ENCODE measurements around the gene PRDX1.
A peak's percentile ranks its signal among the peaks of the same experiment; 100 is the strongest.
"Not testable (repeated sequence)": the region's sequence is repeated elsewhere in the genome, so short reads cannot be mapped to it uniquely, and the experiment has no call there.

The PRDX1 gene

DNA sequence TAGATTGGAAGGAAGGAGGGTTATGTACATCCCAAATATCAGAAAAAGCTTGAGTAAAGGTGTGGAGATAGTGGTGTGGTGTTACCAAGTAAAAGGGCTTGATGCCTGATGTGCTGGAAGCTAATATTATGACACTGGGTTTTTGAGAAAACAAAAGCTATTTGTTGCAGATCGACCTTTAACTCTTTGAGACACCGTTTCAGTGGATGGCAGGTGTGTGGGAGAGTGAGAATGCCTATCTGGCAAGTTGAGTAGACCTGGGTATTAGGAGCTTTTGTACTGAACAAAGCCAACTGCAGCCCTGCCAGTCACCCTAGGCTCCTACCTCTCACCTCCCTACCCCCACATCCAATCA is 20.2 kb downstream of the PRDX1 start:
- no peak for DNase-seq

DNA sequence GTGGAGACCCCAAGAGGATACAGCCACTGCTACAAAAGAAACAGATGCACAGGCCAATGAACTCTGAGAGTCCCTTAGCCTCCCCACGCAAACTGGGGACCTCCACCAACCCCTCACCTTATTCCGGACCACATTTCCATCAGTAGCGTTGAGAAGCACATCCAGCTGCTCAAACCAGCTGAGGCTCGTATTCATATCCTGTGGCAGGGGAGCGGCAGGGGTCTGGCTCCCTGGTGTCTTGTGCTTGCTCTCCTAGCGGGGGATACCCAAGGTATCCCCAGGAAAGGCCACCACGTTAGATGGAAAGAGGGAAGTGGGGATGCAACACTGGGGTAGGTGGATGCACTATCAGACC is 22.3 kb downstream of the PRDX1 start:
- DNase-seq: no peak

DNA sequence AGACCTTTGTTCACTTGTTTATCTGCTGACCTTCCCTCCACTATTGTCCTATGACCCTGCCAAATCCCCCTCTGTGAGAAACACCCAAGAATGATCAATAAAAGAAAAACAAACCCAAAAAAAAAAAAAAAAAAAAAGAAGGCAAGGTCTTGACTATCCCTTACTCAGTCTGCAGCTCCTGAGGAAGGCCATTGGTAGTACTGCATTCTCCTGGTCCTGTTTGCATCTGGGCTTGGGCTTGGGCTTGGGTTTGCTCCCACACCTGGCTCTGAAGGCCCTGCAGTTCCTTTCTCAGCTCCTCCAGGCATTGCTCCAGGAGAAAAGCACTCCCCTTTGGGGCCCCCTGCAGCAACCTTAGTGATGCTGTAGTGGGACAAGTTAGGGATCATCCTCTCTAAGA is 23.4 kb downstream of the PRDX1 start:
- DNase-seq: no peak

DNA sequence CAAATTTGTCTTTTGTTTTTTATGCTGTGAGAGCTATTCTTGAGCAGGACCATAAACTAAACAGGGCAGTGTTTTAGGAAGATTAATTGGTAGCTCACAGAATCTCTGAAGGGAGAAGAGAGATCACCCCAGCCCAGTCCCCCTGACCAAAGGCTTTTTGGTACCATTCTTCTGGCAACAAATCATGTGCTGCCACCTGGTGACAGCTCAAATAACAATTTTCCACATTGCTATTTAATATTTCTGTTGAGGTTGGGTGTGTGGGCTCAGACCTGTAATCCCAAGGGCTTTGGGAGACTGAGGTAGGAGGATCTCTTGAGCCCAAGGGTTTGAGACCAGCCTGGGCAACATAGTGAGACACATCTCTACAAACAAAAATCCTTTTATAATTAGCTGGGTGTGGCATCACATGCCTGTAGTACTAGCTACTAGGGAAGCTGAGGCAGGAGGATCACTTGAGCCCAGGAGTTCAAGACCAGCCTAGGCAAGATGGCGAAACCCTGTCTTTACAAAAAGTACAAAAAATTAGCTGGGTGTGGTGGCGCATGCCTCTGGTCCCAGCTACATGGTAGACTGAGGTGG is 28.5 kb downstream of the PRDX1 start:
- DNase-seq: peak; percentile 43

DNA sequence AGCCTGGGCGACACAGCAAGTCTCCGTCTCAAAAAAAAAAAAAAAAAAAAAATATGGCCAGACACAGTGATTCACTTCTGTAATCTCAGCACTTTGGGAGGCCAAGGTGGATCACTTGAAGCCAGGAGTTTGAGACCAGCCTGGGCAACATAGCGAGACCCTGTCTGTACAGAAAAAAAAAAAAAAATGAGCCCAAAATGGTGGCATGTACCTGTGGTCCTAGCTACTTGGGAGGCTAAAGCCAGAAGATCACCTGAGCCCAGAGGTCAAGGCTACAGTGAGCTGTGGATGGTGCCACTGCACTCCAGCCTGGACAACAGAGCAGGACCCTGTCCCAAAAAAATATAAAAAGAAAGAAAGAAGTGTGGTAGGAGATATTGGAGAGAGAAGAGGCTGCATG is 29.0 kb downstream of the PRDX1 start:
- DNase-seq: no peak

DNA sequence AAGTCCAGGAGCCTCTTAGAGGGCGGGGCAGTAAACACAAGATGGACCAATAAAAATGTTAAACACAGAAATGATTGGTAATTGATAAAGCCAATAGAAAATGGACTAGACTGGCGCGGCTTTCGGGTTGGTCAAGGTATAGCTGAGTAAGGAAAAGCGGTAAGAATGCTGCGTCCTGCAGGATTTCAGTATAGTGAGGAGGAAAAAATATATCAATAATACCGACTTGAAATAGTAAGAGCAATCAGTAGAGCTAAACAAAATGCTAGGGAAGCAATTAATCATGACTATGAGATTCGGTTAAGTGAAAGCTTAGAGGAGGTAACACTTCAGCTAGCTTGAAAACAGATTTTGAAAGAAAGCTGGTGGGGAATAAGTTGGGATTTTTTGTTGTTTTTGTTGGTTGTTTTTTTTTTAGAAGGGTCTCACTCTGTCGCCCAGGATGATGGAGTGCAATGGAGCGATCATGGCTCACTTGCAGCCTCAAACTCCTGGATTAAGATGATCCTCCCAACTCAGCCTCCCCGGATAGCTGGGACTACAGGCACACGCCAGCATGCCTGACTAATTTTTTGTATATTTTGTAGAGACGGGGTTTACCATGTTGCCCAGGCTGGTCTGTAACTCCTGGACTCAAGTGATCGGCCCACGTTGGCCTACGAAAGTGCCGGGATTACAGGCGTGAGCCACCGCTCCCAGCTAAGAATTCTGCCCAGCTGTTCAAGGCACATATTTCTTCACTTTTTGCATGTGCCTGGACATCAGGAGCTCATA is 30.0 kb downstream of the PRDX1 start:
- no peak for DNase-seq

DNA sequence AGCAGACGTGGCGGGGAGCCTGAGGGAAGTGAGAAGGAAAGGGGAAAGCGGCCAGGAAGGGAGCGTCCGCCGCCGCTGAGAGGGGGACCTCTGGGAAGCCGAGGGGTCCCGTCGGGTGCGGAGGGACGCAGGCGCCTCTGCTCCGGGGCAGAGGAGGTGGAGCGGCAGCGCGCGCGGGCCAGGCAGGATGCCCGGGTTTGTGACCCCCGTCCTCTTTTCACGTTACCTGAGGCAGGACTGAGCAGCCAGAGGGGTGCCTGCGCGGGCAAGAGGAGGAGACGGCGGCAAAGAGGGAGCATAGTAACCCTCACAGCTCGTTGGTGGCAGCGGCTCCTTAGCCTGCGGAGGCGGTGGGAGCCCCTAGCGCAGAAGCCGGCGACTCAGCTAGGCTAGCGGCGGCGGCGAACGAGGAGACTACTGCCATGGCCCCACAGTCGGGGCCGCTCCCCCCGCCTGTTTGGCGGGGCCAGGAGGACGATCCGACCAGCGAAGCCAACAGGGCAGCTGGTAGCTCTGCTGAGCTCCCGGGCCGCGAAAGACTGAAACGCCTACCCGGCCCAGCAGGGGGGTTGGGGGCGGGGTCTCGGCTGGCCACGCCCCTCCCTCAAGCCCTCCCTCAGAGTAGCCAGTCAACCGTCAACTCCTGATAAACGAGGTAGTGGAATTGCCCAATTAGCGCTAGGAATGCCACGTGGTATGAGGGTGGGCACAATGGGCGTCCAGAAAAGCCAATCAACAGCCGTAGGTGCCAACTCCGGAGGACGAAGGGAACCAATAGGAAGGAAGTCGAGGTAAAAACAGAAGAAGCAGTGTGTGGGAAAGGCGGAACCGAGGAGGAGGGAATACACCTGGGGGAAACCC is 30.8 kb downstream of the PRDX1 start, which contains the start of gene TESK2:
Gene TESK2, minus strand, starts transcription at position 538 of the 861 bp plus-strand sequence. CDS start 33,378 bp downstream, outside the sequence.
- peak; percentile 99 for DNase-seq

DNA sequence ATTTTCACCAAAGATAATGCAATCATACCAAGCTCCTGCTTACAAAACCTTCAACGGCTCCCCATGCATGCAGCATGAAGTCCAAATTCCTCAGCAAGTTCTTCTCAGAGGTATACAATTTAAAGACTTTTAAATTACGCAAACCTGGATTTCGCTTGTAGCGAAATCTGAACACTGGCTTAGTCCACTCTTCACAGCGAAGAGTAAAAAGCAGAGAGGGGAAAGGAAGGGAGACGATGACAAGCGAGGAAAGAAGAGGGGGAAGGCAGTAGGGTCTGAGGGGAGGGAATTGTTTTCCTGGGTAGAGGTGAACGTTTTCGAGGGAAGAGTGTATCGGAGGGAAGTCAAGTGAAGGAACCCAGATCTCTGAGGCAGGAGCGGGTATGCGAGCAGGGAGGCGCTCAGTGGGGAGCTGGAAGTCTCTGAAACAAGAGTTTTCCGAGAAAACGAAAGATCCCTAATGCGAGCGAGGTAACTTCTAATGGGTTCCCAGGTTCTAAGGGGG is 31.5 kb downstream of the PRDX1 start:
- DNase-seq: no peak

DNA sequence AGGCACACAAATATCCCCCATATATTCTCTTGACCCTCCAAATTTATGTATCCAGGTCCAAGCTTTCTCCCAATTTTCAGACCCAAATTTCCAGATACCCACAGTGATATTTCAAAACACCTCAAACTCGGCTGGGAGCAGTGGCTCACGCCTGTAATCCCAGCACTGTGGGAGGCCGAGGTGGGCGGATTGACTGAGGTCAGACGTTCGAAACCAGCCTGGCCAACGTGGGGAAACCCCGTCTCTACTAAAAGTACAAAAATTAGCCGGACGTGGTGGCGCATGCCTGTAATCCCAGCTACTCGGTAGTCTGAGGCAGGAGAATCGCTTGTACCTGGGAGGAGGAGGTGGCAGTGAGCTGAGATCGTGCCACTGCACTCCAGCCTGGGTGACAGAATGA is 32.3 kb downstream of the PRDX1 start:
- DNase-seq: not testable (repeated sequence)

DNA sequence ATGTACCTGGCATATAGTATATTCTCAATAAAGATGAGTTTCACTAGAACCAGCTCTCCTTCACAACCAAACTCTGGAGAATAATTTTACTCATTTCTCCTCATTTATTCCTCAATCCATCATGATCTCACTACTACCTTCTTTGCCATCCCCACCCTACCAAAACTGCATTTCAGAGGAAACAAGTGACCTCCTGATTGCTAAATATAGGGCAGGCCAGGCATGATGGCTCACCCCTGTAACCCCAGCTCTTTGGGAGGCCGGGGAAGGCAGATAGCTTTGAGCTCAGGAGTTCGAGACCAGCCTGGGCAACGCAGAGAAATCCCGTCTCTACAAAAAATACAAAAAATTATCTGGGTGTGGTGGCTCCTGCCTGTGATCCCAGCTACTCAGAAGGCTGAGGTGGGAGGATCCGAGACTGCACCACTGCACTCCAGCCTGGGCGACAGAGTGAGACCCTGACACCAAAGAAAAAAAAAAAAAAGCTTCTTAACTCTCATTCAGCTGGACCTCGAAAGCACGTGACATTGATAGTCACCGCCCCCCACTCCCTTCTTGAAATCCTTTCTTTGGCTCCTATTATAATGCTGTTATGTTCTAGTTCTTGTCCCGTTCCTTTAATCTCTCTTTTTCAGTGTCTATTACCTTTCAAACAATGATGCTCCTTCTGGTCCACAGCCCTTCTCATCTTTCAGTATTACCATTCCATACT is 32.9 kb downstream of the PRDX1 start:
- DNase-seq: no peak

DNA sequence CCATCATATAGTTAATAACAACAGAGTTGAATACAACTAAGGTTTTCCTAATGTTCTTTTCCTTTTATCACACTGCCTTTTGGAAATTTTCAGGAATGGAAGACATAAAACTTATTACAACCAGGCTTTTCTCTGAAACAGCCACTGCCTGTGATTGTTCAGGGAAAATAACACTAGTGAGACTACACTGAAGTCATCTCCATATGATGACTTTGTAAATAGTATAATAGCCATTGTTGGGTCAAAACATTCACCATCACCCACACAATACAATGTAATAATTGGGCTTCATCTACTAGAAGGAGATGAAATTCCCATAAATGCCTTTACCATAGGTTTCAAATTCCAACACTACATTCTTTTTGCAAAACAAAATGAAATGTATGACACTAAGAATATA is 35.7 kb downstream of the PRDX1 start:
- DNase-seq: no peak

DNA sequence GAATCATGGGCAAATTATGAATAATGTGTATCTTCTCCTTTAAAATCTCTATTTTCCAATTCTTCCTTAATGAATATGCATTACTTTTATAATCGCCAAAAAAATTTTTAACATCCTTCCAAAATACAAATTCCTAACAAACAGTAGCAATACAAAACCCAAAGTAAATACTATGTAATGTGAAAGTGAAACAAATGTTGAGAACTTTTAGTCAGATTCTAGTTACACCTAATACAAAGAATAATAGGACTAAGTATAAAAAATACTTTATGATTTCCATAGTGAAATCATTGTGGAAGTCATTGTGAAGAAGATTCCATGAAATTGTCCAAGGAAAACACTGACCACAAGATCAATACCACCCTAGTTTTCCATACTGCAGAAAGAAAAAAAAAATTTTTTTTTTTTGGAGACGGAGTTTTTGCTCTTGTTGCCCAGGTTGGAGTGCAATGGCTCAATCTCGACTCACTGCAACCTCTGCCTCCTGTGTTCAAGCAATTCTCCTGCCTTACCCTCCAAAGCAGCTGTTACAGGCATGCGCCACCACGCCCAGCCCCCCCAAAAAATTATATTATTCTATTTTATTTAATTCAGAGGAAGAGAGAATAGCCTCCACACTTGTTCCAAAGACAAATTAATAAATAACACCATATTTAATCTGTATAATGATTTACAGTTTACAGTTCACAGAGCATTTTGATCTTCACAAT is 42.5 kb downstream of the PRDX1 start:
- DNase-seq: no peak

DNA sequence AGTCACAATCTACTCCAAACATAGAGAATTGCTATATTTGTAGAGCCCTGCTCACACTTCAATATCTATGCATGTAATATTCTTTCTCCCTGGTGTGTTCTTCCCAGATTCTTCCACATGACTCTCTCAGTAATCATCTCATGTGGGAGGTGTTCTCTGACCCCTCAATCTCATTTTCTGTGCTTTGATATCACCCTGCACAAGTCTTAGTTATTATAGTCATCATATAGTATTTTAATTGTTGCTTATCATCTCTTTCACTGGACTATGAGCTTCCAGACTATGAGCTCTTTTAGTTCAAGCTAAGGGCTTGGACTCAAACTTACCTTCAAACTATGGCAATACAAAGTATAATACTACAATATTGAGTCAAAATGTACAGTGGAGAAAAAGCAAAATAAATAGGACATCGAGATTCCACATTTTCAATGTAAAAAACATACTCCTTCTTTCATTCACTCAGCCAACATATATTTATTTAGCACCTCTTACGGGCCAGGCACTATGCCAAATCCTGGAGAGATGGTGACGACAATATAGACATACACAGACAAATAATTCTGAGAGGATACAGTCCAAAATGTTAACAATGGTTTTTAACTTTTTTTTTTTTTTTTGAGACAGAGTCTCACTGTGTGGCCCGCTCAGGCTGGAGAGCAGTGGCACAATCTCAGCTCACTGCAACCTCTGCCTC is 43.4 kb downstream of the PRDX1 start:
- no peak for DNase-seq

DNA sequence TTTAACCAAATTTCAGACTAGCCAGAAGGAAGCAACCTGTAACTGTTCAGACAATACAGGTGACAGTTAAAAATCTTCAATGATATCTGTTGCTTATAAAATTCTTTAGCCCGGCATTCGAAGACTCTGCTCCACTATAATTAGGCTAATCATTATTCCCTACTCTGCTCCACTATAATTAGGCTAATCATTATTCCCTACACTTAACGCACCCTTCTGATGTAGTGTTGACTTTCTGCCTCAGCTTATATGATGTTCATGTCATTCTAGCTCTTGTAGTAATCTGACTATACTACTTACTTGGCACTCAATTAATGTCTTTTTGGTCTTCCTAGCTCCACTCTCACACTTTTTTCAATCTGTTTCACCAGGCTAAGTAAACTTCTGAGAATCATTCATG is 44.0 kb downstream of the PRDX1 start:
- no peak for DNase-seq

DNA sequence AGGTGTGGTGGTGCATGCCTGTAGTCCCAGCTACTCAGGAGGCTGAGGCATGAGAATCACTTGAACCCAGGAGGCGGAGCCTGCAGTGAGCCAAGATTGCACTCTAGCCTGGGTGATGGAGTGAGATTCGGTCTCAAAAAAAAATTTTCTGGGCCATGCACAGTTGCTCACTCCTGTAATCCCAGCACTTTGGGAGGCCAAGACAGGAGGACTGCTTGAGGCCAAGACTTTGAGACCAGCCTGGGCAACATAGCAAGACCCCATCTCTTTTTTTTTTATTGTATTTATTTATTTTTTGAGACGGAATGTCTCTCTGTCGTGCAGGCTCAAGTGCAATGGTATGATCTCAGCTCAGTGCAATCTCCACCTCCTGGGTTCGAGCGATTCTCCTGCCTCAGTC is 47.5 kb downstream of the PRDX1 start:
- DNase-seq: not testable (repeated sequence)

DNA sequence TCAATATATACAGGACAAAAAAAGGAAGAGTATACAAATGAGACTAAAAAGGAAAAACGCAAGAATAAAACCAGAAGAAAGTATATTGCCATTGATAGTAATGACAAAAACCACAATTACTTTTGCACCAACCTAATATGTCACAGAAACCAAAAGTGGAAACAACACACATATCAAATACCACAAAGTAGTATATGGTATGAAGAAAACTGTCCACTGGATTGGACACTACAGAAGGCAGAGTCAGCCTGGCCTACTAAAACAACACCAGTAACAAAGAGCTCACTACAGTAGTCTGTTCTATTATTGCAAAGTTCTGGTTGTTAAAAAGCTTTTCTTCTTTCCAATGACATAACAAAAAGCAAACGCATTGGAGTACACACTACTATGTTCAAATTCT is 48.4 kb downstream of the PRDX1 start:
- no peak for DNase-seq

DNA sequence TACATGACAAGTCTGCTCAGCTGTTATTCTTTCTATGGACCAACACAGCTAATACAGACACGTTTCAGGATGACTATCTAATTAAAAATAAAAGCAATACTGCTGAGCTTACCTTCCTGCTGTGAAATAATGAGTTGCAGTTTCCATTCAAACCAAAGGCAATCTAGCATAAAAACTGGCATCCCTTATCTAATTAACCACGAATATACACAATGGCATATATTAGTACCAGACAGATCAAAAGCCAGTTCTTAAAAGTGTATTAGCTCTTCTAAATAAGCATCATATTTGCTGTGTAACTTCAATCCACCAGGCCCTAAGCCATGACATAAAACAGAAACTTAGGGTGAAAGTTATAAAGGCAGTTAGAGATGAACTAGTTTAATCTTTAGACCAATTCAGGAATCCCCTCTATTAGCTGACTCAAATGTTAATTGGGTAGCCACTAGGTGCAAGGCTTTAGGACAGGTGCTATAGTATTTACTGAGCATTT is 51.3 kb downstream of the PRDX1 start:
- DNase-seq: no peak

DNA sequence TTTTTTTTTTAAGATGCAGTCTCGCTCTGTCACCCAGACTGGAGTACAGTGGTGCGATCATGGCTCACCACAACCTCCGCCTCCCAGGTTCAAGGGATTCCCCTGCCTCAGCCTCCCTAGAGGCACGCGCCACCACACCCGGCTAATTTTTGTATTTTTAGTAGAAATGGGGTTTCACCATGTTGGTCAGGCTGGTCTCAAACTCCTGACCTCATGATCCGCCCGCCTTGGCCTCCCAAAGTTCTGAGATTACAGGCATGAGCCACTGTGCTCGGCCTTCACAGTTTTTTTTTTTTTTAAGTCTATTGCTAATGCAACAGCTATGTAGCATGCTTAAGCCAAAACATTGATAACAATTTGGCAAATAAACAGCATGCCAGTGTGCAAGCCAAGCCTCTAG is 54.3 kb downstream of the PRDX1 start:
- peak; percentile 7 for DNase-seq

DNA sequence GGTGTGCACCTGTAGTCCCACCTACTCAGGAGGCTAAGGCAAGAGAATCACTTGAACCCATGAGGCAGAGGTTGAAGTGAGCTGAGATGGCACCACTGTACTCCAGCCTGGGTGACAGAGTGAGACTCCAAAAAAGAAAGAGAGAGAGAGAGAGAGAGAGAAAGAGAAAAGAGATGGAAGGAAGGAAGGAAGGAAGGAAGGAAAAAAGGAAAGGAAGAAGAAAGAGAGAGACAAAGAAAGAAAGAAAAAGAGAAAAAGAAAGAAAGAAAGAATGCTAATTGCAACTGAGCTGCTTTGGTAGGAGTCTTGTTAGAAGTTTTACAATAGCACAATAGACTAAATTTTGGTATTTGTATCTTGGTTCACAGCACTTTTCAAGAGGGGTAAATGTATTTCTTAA is 56.4 kb downstream of the PRDX1 start:
- no peak for DNase-seq
